Mucosa of descending colon (tissue), 3 donors: ENCODE data around the gene RHEB. TPM values are rescaled to one million over a fixed set of nuclear protein-coding genes. Genes with fewer than 3 reads are reported as not detected.
A peak's percentile ranks its signal among the peaks of the same experiment; 100 is the strongest.

Experiments used
- ATAC-seq: fragments of 200-7000 bp; cut with Tn5 transposase; one replicate; pipeline ENCODE4 v1.9.1; 2020; ENCODE audit warnings: mild to moderate bottlenecking, moderate library complexity
- DNase-seq, 3 donors: peaks; one replicate each; pipeline ENCODE4 v3.0.0-alpha.2; 2020
- H3K36me3 ChIP-seq: fragments of 200-600 bp; one replicate; pipeline ENCODE4 v1.8.0; 2021; ENCODE audit warnings: low read depth, mild to moderate bottlenecking
- H3K4me1 ChIP-seq: fragments of 200-600 bp; one replicate; pipeline ENCODE4 v1.8.0; 2021; ENCODE audit warnings: low read depth, mild to moderate bottlenecking
- H3K4me3 ChIP-seq: fragments of 200-600 bp; one replicate; pipeline ENCODE4 v1.8.0; 2021; ENCODE audit warnings: mild to moderate bottlenecking
- H3K9me3 ChIP-seq: fragments of 200-600 bp; one replicate; pipeline ENCODE4 v1.8.0; 2021; ENCODE audit warnings: mild to moderate bottlenecking
- intact Hi-C, 2 donors: fragments of 100-400 bp; cut with DNase I in 1 of 2; cut with micrococcal nuclease in 1 of 2; formaldehyde crosslinking; loops; one replicate each; pipeline versions ENCODE4 v1.11.0 to v1.11.1; 2022; cut with DNase I, micrococcal nuclease
- total RNA-seq, 3 donors: library from RNA; stranded (reverse); fragmentation: NEBNext Ultra II Directional in 2 of 3; extraction: Animal tissue kit (Norgen Biotek cat#: 25700) in 2 of 3; gene quantifications; one replicate each; pipeline versions ENCODE4 v1.2.1 to v1.2.4, GENCODE V29; 2021 to 2023
- TF ChIP-seq, protein P1 (sequence below): fragments of 200-600 bp; IDR thresholded peaks from one replicate; pipeline ENCODE4 v1.8.0; 2022; ENCODE audit warnings: antibody characterized with exemption, mild to moderate bottlenecking
- donor health status: DM: no; HTN: no; CAD: no; lungs with moderate emphysema.
- donor health status: DM: no; HTN: no; CAD: no.
- donor health status: DM: no; HTN: yes; CAD: no.

The RHEB gene
- total RNA-seq, 3 donors from 2014 or later, result 40.3 to 114 (median 73.5) TPM

DNA sequence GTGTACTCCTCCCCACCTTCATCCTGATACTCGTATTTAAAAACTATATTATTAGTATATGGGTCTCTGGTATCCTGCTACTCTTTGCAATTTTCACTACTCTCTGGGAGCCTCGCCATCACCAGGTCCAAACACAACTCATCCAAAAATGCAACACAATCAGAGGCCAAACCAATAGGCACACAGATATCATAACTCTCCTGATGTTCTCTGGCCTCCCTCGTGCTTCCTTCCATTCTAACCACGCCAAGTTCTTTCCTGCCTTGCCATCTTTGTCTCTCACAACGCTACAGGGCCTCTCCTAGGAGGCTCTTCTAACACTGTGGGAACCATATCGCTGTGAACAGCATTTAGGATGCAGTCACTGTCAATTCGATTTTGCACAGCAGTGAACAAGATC, 7.3 kb downstream of the RHEB start:
- ATAC-seq, result no peak
- Histone ChIP-seq H3K36me3 (no peaks in the 10 kb centered on the region), H3K4me1 (peaks cover 11% of the 10 kb centered on the region), H3K9me3 (no peaks in the 10 kb centered on the region), H3K4me3 (no peak overlapping the region)
- intact Hi-C loops, result loop anchor here in 1 of 2 donors (10.0 kb wide), 1 partner anchor 48 kb away; no protein-coding TSS in a partner anchor
- TF ChIP-seq, protein P1, sequence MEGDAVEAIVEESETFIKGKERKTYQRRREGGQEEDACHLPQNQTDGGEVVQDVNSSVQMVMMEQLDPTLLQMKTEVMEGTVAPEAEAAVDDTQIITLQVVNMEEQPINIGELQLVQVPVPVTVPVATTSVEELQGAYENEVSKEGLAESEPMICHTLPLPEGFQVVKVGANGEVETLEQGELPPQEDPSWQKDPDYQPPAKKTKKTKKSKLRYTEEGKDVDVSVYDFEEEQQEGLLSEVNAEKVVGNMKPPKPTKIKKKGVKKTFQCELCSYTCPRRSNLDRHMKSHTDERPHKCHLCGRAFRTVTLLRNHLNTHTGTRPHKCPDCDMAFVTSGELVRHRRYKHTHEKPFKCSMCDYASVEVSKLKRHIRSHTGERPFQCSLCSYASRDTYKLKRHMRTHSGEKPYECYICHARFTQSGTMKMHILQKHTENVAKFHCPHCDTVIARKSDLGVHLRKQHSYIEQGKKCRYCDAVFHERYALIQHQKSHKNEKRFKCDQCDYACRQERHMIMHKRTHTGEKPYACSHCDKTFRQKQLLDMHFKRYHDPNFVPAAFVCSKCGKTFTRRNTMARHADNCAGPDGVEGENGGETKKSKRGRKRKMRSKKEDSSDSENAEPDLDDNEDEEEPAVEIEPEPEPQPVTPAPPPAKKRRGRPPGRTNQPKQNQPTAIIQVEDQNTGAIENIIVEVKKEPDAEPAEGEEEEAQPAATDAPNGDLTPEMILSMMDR, result no peak
- no peak for DNase-seq

GRCh38 chr7:151511946-151512345, 7.7 kb downstream of the RHEB start:
- TF ChIP-seq, protein P1, result no peak
- no peak overlapping the region for H3K4me3 ChIP-seq
- H3K9me3 ChIP-seq, result no peaks in the 10 kb centered on the region
- peaks cover 10% of the 10 kb centered on the region for H3K4me1 ChIP-seq
- no peak for DNase-seq
- ATAC-seq, result no peak
- no peaks in the 10 kb centered on the region for H3K36me3 ChIP-seq
- intact Hi-C loops, result loop anchor here in 1 of 2 donors (10.0 kb wide), 1 partner anchor 47 kb away; no protein-coding TSS in a partner anchor

GRCh38 chr7:151511270-151511669, 8.4 kb downstream of the RHEB start:
- DNase-seq (no peak), ATAC-seq (no peak)
- intact Hi-C loops, result loop anchor here in 1 of 2 donors (10.0 kb wide), 1 partner anchor 46 kb away; no protein-coding TSS in a partner anchor
- Histone ChIP-seq H3K36me3 (no peaks in the 10 kb centered on the region), H3K4me1 (peaks cover 8% of the 10 kb centered on the region), H3K4me3 (no peak overlapping the region), H3K9me3 (no peaks in the 10 kb centered on the region)
- TF ChIP-seq, protein P1, result no peak

GRCh38 chr7:151509670-151510333, 9.9 kb downstream of the RHEB start:
- Histone ChIP-seq H3K4me1 (peaks cover 8% of the 10 kb centered on the region), H3K36me3 (no peaks in the 10 kb centered on the region), H3K9me3 (no peaks in the 10 kb centered on the region), H3K4me3 (no peak overlapping the region)
- ATAC-seq (peak; percentile 88), DNase-seq (peak in 1 of 3 donors; percentile 30)
- TF ChIP-seq, protein P1, result no peak
- intact Hi-C loops, result loop anchor here in 1 of 2 donors (10.0 kb wide), 1 partner anchor 45 kb away; no protein-coding TSS in a partner anchor

- no peaks in the 10 kb centered on the region for H3K9me3 ChIP-seq
- DNase-seq (no peak), ATAC-seq (no peak)
- intact Hi-C loops, result no loop called here
- TF ChIP-seq, protein P1, result no peak
- H3K4me1 ChIP-seq, result peaks cover 8% of the 10 kb centered on the region
- no peak overlapping the region for H3K4me3 ChIP-seq
- H3K36me3 ChIP-seq, result no peaks in the 10 kb centered on the region
Observed at GRCh38 chr7:151508991-151509390, 10.7 kb downstream of the RHEB start.
